HG02798 (cell line): ENCODE results near the gene PUM2.
"Not testable (repeated sequence)": the region's sequence is repeated elsewhere in the genome, so short reads cannot be mapped to it uniquely, and the experiment has no call there.

Source experiments
- ATAC-seq: cut with Tn5 transposase; IDR thresholded peaks from one replicate; pipeline ENCODE4 v1.9.1; 2021; ENCODE audit warnings: mild to moderate bottlenecking; ENCODE audit not compliant: unreplicated experiment, poor library complexity

The PUM2 gene

GRCh38 chr2:20299113-20299512 lies 51.5 kb downstream of the PUM2 start:
- no peak for ATAC-seq

- no peak for ATAC-seq
Observed at GRCh38 chr2:20294231-20294630, 56.4 kb downstream of the PUM2 start.

DNA sequence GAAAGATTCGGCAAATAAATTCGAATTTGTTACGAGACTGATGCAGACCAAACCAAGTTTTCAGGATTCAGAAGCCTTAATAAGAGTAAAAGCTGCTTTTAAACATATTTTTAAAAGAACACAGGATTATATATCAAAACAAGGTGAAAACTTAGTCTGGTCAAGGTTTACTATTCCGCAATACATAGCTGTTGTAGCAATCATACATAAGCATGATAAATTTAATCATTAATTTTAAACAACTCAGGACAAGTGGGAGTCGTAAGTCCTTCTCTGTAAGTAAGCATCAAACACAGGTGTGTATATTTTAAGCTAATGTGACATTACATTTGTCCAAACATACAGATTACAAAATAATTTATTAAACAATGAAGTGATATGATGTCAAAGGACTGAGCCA lies 57.7 kb downstream of the PUM2 start:
- ATAC-seq = no peak

DNA sequence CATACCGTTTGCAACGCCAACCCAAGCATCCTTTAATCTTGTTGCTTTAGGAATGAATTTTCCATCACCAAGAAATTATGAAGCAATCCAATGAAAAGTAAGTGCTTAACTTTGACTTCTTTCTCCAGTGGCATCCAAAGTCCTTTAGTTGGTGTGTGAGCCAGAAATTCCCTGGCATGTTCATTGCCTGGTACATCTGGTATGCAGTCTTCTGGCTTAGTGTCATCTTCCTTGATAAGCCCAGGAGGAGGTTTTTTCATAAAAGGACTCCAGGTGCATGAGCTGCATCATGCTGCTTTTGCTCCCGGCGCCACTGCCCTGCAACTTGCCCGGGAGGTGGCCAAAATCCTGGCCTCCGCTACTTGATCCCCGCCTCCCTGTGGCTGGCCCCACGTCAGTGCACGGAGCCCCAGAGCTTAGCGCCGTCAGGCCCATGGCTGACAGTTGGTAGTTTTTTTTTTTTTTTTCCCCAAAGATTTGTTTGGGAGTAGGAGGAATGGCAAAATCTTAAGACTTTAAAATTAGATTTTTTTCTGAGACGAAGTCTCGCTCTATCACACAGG lies 58.7 kb downstream of the PUM2 start:
- ATAC-seq = no peak

- ATAC-seq = peak; percentile 66
Observed at GRCh38 chr2:20291106-20291564, 59.5 kb downstream of the PUM2 start.

GRCh38 chr2:20288642-20289340 lies 61.9 kb downstream of the PUM2 start:
- no peak for ATAC-seq

GRCh38 chr2:20282916-20283592 lies 67.6 kb downstream of the PUM2 start:
- ATAC-seq = no peak

DNA sequence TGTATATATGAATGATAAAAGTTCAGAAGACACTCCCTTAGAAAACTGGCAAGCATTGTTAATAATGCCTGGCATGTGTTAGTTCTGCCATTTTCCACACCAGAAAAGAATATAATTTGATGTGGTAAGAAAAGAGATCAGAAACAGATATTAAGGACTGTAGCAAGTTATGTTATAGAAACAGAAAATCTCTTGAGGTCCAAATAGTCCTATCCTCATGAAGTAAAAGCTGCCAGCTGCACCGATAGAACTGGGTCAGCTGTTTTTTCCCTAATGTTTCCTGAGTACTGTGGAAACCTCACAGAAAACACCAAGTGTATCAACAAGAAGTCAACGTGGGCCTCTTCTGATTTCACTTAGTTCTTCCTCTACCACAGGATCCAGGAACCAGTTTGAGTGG lies 68.8 kb downstream of the PUM2 start:
- no peak for ATAC-seq

DNA sequence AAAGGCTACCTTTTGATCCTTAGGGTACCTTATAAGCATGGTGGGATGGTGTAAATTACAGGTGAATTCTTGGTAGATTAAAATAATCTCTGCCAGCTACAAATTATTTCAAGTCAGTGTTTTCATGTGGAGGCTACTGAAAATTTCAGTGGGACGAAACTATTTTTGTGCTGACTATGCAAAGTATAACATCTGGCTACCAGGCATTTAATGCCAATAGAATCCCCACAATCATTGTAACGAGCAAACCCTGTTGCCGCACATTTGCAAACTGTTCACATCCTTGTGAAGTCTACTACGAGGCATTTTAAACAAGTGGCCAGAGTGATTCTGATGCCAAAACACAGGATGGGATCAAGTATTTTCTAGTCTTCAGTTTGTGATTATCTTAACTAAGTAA lies 77.6 kb downstream of the PUM2 start:
- ATAC-seq = no peak

DNA sequence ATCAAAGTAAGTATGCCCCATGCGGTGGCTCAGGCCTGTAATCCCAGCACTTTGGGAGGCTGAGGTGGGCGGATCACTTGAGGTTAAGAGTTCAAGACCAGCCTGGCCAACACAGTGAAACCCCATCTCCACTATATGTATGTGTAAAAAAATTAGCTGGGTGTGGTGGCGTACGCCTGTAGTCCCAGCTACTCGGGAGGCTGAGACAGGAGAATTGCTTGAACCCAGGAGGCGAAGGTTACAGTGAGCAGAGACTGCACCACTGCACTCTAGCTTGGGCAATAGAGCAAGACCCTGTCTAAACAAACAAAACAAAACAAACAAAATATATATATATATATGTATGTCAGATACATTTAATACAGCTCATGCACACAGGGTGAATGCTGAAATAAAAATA lies 82.3 kb downstream of the PUM2 start:
- ATAC-seq = not testable (repeated sequence)

GRCh38 chr2:20267529-20267928 lies 83.1 kb downstream of the PUM2 start:
- ATAC-seq = no peak

- no peak for ATAC-seq
Observed at GRCh38 chr2:20264629-20265028, 86.0 kb downstream of the PUM2 start.

DNA sequence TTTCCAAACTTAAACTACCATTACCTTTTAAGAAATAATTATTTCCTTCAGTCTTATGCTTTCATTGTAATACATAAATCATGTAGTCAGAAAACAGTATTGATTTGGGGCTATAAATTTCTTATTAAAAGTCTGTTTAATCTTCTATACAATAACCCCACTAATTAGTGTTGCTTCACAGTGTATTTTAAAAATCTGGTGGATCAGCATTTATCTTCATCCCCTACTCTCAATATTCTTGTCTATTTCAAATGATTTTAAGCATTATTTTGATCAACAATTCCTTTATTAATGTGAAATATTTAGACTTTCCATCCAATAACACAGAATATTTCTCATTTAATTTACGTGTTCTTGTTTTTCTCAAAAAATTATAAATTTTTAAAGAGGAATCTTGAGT lies 93.2 kb downstream of the PUM2 start:
- no peak for ATAC-seq

- no peak for ATAC-seq
Observed at GRCh38 chr2:20254731-20255130, 95.9 kb downstream of the PUM2 start.

DNA sequence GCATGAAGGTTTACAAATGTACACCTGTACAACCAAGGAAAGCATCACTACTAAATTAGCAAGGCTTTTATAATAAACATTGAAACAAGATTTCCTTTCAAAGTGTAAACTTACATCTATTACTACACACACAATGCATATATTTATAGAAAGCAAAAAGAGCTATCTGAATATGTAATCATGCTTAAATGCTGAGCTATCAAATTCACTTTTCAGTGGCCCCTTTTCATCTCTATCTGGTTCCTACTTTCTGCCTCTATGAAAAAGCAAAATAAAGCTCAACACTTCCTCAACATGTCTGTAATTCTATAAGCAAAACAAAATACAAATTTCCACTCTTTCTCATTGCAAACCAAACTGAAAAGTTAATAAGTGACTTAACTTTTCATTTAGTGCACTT lies 100.2 kb downstream of the PUM2 start:
- ATAC-seq = no peak

DNA sequence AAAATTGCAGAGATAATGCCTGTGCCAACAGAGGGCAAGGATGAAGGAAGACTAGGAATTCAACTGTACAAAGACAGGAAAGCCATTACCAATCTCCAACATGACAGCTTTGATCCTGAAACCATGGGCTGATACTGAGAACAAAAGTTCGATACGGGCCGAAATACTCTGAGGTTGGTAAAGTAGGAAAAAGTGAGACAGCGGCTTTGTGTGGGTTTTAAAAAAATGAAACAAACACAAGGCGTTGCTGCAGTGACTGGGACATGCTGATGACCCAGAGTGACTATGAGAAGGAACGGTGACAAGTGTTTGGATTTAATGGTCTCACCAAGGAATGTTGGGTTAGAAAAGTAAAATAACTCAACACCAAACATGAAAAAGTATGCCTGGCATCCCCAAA lies 101.5 kb downstream of the PUM2 start:
- no peak for ATAC-seq

DNA sequence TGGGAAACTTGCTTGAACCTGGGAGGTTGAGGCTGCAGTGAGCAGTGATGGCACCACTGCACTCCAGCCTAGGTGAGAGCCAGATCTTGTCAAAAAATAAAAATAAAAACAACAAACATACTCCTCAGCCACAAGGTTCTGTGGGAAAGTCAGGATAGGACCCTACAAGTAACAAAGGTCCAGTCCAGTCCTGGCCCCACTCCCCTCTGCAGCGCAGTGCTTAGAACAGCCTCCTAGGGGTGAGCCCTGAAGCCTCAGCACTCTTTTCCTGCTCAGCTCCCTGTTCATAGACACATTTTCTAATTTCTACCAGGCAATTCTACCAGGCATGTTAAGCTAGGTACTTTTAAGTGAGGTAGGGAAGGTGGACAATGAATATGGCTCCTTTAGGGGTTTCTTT lies 103.6 kb downstream of the PUM2 start:
- ATAC-seq = no peak

DNA sequence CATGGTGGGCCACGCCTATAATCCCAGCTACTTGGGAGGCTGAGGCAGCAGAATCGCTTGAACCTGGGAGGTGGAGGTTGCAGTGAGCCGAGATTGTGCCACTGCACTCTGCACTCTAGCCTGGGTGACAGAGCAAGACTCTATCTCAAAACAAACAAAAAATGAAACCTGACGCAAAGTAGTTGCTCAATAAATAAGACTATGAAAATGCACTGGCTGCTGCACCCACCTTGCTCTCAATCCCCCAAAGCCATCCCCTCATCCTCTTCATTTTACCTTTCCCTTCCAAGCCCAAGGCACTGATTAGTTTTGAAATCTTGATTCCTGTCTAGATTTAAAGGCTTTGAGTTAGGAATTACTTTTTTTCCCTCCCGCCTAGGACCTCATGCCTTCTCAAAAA lies 107.0 kb downstream of the PUM2 start:
- ATAC-seq = not testable (repeated sequence)

DNA sequence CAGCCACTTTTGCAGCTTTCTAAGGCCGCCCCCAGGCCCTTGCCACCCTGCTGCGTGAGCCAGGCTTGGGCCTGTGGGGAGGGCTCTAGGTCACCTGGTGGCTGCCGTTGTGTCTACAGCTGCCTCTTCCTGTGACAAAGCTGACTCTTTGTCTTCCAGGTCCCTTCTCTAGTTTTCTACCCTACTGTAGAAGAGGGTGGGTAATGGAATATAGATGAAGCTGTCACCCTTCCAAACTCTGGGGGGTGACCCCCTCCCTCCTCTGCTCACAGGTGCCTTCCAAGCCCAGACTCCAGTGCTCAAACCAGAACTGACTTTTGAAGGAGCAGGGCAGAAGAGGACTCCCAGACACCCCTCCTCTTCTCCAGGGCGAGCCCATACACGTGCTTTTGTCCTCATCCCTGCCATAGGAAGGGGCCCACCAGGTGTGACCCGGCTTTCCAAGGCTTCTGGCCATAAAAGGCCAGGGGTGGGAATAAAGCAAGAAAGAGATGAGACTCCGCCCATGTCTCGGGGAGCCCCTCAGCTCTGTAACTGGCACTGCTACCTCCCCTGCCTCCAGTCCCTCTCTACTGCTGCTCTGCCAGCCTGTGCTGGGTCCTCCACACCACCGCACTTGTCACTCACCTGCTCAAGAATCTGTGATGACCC lies 107.8 kb downstream of the PUM2 start:
- no peak for ATAC-seq

GRCh38 chr2:20241973-20242726 lies 108.5 kb downstream of the PUM2 start:
- ATAC-seq = no peak

DNA sequence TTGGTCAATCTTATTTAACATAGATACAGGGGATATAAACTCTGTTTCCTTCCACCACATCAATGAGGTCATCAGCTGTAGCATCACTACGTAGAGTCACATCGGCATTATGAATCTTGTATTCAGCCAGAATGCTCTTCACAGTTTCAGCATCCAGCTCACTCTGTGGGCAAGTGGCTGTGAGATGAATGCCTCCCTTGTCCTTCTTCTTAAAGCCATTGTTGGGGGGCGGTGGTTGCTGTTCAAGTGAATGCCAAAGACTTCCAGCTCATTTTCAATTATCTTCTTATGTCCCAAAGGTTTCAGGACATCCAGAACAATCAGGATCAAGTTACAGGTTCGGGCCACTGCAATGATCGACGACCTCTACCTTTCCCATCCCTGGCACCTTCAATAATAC lies 110.4 kb downstream of the PUM2 start:
- ATAC-seq = not testable (repeated sequence)
